Esophagus (tissue), 2 donors: Measurements from ENCODE around the gene LRRC40. TPM values are rescaled to one million over a fixed set of nuclear protein-coding genes. Genes with fewer than 3 reads are reported as not detected.

Experiments used
- H3K27ac ChIP-seq, 2 donors: one replicate each; pipeline ENCODE4 v1.5.1; 2013; ENCODE audit warnings: low read depth in 2 of 2, mild to moderate bottlenecking in 2 of 2, inconsistent platforms in 1 of 2, low read length in 1 of 2, moderate library complexity in 1 of 2
- H3K27me3 ChIP-seq, 2 donors: one replicate each; pipeline ENCODE4 v1.6.1; 2013; ENCODE audit warnings: low read length in 2 of 2, control low read depth in 1 of 2, mild to moderate bottlenecking in 1 of 2; ENCODE audit not compliant: insufficient read depth in 2 of 2, control insufficient read depth in 1 of 2
- H3K36me3 ChIP-seq, 2 donors: one replicate each; pipeline ENCODE4 v1.6.1; 2013; ENCODE audit warnings: low read length in 1 of 2; ENCODE audit not compliant: control insufficient read depth in 2 of 2, insufficient read depth in 2 of 2
- H3K4me1 ChIP-seq, 2 donors: one replicate each; pipeline ENCODE4 v1.6.1; 2013; ENCODE audit warnings: low read length in 1 of 2; ENCODE audit not compliant: control insufficient read depth in 2 of 2, insufficient read depth in 2 of 2
- H3K4me3 ChIP-seq, 2 donors: one replicate each; pipeline ENCODE4 v1.5.1; 2013; ENCODE audit warnings: low read length in 2 of 2, mild to moderate bottlenecking in 2 of 2, low read depth in 1 of 2, moderate library complexity in 1 of 2
- H3K9me3 ChIP-seq, 2 donors: one replicate each; pipeline ENCODE4 v1.6.1; 2013; ENCODE audit warnings: mild to moderate bottlenecking in 2 of 2, low read depth in 1 of 2, low read length in 1 of 2, moderate library complexity in 1 of 2; ENCODE audit not compliant: control insufficient read depth in 2 of 2, insufficient read depth in 1 of 2
- WGBS, 2 donors: extraction: QIAGEN DNeasy Blood & Tissue Kit; methylation state at CpG; one replicate each; pipeline ENCODE4 v1.1.7; 2013; 5-methylcytosine and 5-hydroxymethylcytosine counted together
- polyA plus RNA-seq, 2 donors: library from polyadenylated mRNA; stranded (reverse); fragments of 200-250 nt; gene quantifications; one replicate each; pipeline ENCODE4 v1.2.3, GENCODE V29; 2013
- donor health status: healthy with polysubstance abuse.
- donor health status: Bipolar disorder and iron deficiency.

The LRRC40 gene
- polyA plus RNA-seq, 2 donors, result 5.9 to 6.1 TPM

DNA sequence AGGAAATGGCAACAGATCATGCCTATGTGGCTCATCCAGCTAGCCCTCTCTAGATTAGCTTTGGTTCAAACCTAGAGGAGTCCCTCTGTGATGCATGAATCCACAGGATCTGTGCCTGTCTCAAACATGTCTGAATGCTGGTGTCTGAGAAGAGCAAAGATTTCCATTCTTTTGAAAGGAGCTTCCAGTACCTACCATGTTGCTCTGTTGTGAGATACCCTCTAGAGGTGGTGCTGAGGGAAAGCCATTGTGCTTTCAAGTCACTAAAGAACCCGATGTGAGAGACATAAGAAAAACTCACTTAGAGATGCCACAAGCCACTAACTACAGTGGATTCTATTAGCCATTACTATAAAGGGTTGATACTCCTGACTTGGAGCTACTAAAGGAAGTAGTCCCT, 103.6 kb downstream of the LRRC40 start:
- Histone ChIP-seq H3K27ac (no peak overlapping the region), H3K27me3 (no peaks in the 10 kb centered on the region), H3K4me1 (no peaks in the 10 kb centered on the region), H3K4me3 (no peak overlapping the region), H3K36me3 (no peaks in the 10 kb centered on the region), H3K9me3 (no peaks in the 10 kb centered on the region)
- 80 to 89% methylated on average over 1 of the region's 1 CpG for WGBS, 2 donors

DNA sequence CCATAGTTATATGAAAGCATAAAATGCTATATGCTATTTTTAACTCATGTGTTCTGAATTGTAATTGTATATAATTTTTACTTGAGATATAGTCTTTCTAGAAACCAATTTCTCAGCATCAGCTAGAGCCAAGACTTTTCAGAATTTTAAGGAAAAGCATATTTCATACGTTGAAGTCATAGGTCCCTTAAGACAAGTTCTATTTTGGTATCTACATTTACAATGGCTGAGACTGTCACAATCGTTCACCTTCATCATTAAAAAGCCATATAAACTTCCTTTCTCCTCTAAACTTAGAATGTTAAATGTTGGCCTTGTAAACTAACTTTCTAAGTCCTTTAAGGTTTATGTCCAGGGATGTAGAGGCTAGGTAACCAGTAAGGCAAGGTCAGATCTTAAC, 104.1 kb downstream of the LRRC40 start:
- H3K27me3 ChIP-seq, result no peaks in the 10 kb centered on the region
- H3K36me3 ChIP-seq, result no peaks in the 10 kb centered on the region
- no peaks in the 10 kb centered on the region for H3K4me1 ChIP-seq
- 66 to 71% methylated on average over 2 of the region's 2 CpGs for WGBS, 2 donors
- no peak overlapping the region for H3K4me3 ChIP-seq
- H3K27ac ChIP-seq, result no peak overlapping the region
- no peaks in the 10 kb centered on the region for H3K9me3 ChIP-seq

Other genes starting within 250 kb of the LRRC40 start
- gene SRSF11, start 15.8 kb upstream of the LRRC40 start, polyA plus RNA-seq, result 100 to 1,000 TPM in 1 of 2 donors, 10 to 100 TPM in 1; 71.5 to 131 TPM
- gene ANKRD13C, start 149.1 kb upstream of the LRRC40 start, polyA plus RNA-seq, result 1 to 10 TPM; 6.4 to 7.2 TPM
- gene CTH, start 205.7 kb upstream of the LRRC40 start, polyA plus RNA-seq, result 1 to 10 TPM; 3.4 to 9.4 TPM